ENCODE results near the gene TSPAN4. TPM values are rescaled to one million over a fixed set of nuclear protein-coding genes. Genes with fewer than 3 reads are reported as not detected.
A peak's percentile ranks its signal among the peaks of the same experiment; 100 is the strongest.

The TSPAN4 gene
- total and polyA plus RNA-seq, 2 donors (not counting 1 experiment from before 2014, with no cell fraction given), result 2.9 to 7.4 TPM

- intact Hi-C loops (cut with micrococcal nuclease), result no loop called here
- TF ChIP-seq EZH2 (IDR thresholded peaks at IDR 0.05; ENCODE audit: borderline replicate concordance, insufficient read depth, low read depth, low read length, poor library complexity, severe bottlenecking) (no peak), CTCF (IDR thresholded peaks at IDR 0.05) (no peak)
- peaks cover 0 to 15% (median 0%) of the 10 kb centered on the region in 3 donors for H3K9me3 ChIP-seq (ENCODE audit: control extremely low read depth in 1 of 3, control insufficient read depth in 2 of 3, insufficient read depth in 1 of 3, low read length in 2 of 3)
- H3K27ac ChIP-seq (ENCODE audit: low read length in 2 of 2), result no peak overlapping the region
- H3K27me3 Mint-ChIP-seq, result peaks cover 7% of the 10 kb centered on the region
- peaks cover 49 to 52% of the 10 kb centered on the region in 2 donors for H3K4me1 ChIP-seq (ENCODE audit: control insufficient read depth in 2 of 2, insufficient read depth in 2 of 2, low read length in 2 of 2)
- H3K9me3 Mint-ChIP-seq (ENCODE audit: insufficient read depth), result no peaks in the 10 kb centered on the region
- no peak overlapping the region for H3K4me3 Mint-ChIP-seq
- peak overlapping the region; percentile 99 for H3K4me2 ChIP-seq (replicated peaks; ENCODE audit: low read depth, low read length, poor library complexity, severe bottlenecking)
- H3K27ac Mint-ChIP-seq, result no peak overlapping the region
- ATAC-seq (ENCODE audit: low read depth) (no peak), DNase-seq (no peak)
- H3K4me3 ChIP-seq (ENCODE audit: control extremely low read depth in 1 of 5, extremely low read depth in 1 of 5, insufficient read depth in 1 of 5, low read depth in 2 of 5, low read length in 4 of 5), result no peak overlapping the region
- H3K4me1 Mint-ChIP-seq, result peaks cover 48% of the 10 kb centered on the region
- H3K36me3 ChIP-seq (replicated peaks in 1 of 2; ENCODE audit: control extremely low read depth in 1 of 2, control insufficient read depth in 1 of 2, extremely low read depth in 1 of 2, insufficient read depth in 2 of 2, low read length in 1 of 2), result peaks cover 0 to 27% of the 10 kb centered on the region in 2 experiments
- peaks cover 81% of the 10 kb centered on the region for H4K20me1 ChIP-seq (ENCODE audit: control insufficient read depth, insufficient read depth, low read length, poor library complexity, severe bottlenecking)
- peaks cover 13% of the 10 kb centered on the region for H3K79me2 ChIP-seq (ENCODE audit: control insufficient read depth, insufficient read depth, low read length)
- ChIA-PET CTCF (no interaction called here), POLR2A (interaction anchor here (0.6 kb wide), 1 partner anchor 15 kb away, joined by 4 read pairs; no protein-coding TSS in a partner anchor)
- H3K9ac ChIP-seq (ENCODE audit: low read length), result no peak overlapping the region
- WGBS (ENCODE audit: insufficient coverage), result 93% methylated on average over 8 of the region's 12 CpGs
- H2AFZ ChIP-seq (ENCODE audit: insufficient read depth, low read depth, low read length, poor library complexity, severe bottlenecking), result no peak overlapping the region
- peaks cover 0 to 32% (median 14%) of the 10 kb centered on the region in 4 experiments for H3K27me3 ChIP-seq (replicated peaks in 1 of 4; ENCODE audit: control extremely low read depth in 1 of 4, control insufficient read depth in 3 of 4, insufficient read depth in 4 of 4, low read length in 3 of 4)
Measured at GRCh38 chr11:825366-826226, 17.1 kb upstream of the TSPAN4 start.

- peak overlapping the region; percentile 77 for H3K4me3 Mint-ChIP-seq
- CTCF ChIA-PET, result no interaction called here
- peaks cover 7% of the 10 kb centered on the region for H3K27me3 Mint-ChIP-seq
- POLR2A ChIA-PET, result no interaction called here
- Histone ChIP-seq H3K9ac (ENCODE audit: low read length) (no peak overlapping the region), H2AFZ (ENCODE audit: insufficient read depth, low read depth, low read length, poor library complexity, severe bottlenecking) (no peak overlapping the region), H3K27me3 (replicated peaks in 1 of 4; ENCODE audit: control extremely low read depth in 1 of 4, control insufficient read depth in 3 of 4, insufficient read depth in 4 of 4, low read length in 3 of 4) (peaks cover 0 to 38% (median 15%) of the 10 kb centered on the region in 4 experiments), H3K9me3 (ENCODE audit: control extremely low read depth in 1 of 3, control insufficient read depth in 2 of 3, insufficient read depth in 1 of 3, low read length in 2 of 3) (peaks cover 0 to 15% (median 0%) of the 10 kb centered on the region in 3 donors), H4K20me1 (ENCODE audit: control insufficient read depth, insufficient read depth, low read length, poor library complexity, severe bottlenecking) (peaks cover 79% of the 10 kb centered on the region), H3K4me1 (ENCODE audit: control insufficient read depth in 2 of 2, insufficient read depth in 2 of 2, low read length in 2 of 2) (peaks cover 49 to 52% of the 10 kb centered on the region in 2 donors), H3K36me3 (replicated peaks in 1 of 2; ENCODE audit: control extremely low read depth in 1 of 2, control insufficient read depth in 1 of 2, extremely low read depth in 1 of 2, insufficient read depth in 2 of 2, low read length in 1 of 2) (peaks cover 0 to 21% of the 10 kb centered on the region in 2 experiments), H3K79me2 (ENCODE audit: control insufficient read depth, insufficient read depth, low read length) (peaks cover 7% of the 10 kb centered on the region), H3K4me3 (ENCODE audit: control extremely low read depth in 1 of 5, extremely low read depth in 1 of 5, insufficient read depth in 1 of 5, low read depth in 2 of 5, low read length in 4 of 5) (no peak overlapping the region), H3K27ac (ENCODE audit: low read length in 2 of 2) (no peak overlapping the region), H3K4me2 (replicated peaks; ENCODE audit: low read depth, low read length, poor library complexity, severe bottlenecking) (peak overlapping the region; percentile 99)
- no peak for TF ChIP-seq CTCF (IDR thresholded peaks at IDR 0.05)
- no peak for TF ChIP-seq EZH2 (IDR thresholded peaks at IDR 0.05; ENCODE audit: borderline replicate concordance, insufficient read depth, low read depth, low read length, poor library complexity, severe bottlenecking)
- DNase-seq (no peak), ATAC-seq (ENCODE audit: low read depth) (no peak)
- 90% methylated on average over 4 of the region's 9 CpGs for WGBS (ENCODE audit: insufficient coverage)
- H3K9me3 Mint-ChIP-seq (ENCODE audit: insufficient read depth), result no peaks in the 10 kb centered on the region
- intact Hi-C loops (cut with micrococcal nuclease), result no loop called here
- H3K27ac Mint-ChIP-seq, result peak overlapping the region; percentile 15
- peaks cover 46% of the 10 kb centered on the region for H3K4me1 Mint-ChIP-seq
Measured at GRCh38 chr11:826227-826621, 16.4 kb upstream of the TSPAN4 start.
